ENCODE data around the gene SLC16A6.
"Not testable (repeated sequence)": the region's sequence is repeated elsewhere in the genome, so short reads cannot be mapped to it uniquely, and the experiment has no call there.

SLC16A6 gene, protein sequence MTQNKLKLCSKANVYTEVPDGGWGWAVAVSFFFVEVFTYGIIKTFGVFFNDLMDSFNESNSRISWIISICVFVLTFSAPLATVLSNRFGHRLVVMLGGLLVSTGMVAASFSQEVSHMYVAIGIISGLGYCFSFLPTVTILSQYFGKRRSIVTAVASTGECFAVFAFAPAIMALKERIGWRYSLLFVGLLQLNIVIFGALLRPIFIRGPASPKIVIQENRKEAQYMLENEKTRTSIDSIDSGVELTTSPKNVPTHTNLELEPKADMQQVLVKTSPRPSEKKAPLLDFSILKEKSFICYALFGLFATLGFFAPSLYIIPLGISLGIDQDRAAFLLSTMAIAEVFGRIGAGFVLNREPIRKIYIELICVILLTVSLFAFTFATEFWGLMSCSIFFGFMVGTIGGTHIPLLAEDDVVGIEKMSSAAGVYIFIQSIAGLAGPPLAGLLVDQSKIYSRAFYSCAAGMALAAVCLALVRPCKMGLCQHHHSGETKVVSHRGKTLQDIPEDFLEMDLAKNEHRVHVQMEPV

GRCh38 chr17:68290955-68291835 is at the start of gene SLC16A6, which contains the start of gene ARSG:
Gene SLC16A6 (minus strand): TSS chr17:68291127. CDS start chr17:68278320, 12,807 bp downstream.
Gene ARSG (plus strand): TSS chr17:68291495. CDS start chr17:68307494, 15,999 bp downstream.
- peak; percentile 78 for DNase-seq (ENCODE audit: low read depth)

- no peak for DNase-seq (ENCODE audit: low read depth)
Measured at GRCh38 chr17:68334393-68334792, 43.5 kb upstream of the SLC16A6 start.

DNA sequence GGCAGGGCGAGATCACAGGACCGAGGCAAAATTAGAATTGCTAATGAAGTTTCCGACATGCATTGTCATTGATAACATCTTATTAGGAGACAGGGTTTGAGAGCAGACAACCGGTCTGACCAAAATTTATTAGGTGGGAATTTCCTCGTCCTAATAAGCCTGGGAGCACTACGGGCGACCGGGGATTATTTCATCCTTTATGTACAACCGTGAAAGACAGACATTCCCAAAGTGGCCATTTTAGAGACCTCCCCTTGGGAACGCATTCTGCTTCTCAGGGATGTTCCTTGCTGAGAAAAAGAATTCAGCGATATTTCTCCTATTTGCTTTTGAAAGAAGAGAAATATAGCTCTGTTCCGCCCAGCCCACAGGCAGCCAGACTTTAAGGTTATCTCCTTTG is 41.0 kb upstream of the SLC16A6 start:
- not testable (repeated sequence) for DNase-seq (ENCODE audit: low read depth)

GRCh38 chr17:68329331-68329730 is 38.4 kb upstream of the SLC16A6 start:
- DNase-seq (ENCODE audit: low read depth), result no peak

GRCh38 chr17:68328676-68329075 is 37.7 kb upstream of the SLC16A6 start:
- peak; percentile 29 for DNase-seq (ENCODE audit: low read depth)

- no peak for DNase-seq (ENCODE audit: low read depth)
Measured at GRCh38 chr17:68327823-68328557, 37.1 kb upstream of the SLC16A6 start.

DNA sequence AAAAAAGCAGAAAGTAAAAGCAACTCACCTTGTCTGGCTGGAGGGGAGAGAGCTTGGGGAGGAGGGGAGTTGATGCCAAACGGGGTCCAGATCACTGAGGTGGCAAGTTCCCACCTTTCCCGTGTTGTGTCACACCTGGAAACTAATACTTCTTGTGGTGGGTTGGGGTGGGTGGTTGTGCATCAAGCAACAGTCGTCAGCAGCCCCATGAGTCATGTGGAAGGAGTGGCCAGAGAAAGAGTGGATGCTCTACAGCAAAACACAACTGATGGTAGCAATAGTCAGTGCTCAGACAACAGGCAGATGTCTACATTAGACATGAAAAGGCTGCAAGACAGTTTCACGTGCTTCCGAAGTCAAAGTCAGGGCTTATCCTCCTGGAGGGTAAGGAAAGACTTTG is 35.8 kb upstream of the SLC16A6 start:
- DNase-seq (ENCODE audit: low read depth), result peak; percentile 47

GRCh38 chr17:68325961-68326360 is 35.0 kb upstream of the SLC16A6 start:
- DNase-seq (ENCODE audit: low read depth), result no peak

DNA sequence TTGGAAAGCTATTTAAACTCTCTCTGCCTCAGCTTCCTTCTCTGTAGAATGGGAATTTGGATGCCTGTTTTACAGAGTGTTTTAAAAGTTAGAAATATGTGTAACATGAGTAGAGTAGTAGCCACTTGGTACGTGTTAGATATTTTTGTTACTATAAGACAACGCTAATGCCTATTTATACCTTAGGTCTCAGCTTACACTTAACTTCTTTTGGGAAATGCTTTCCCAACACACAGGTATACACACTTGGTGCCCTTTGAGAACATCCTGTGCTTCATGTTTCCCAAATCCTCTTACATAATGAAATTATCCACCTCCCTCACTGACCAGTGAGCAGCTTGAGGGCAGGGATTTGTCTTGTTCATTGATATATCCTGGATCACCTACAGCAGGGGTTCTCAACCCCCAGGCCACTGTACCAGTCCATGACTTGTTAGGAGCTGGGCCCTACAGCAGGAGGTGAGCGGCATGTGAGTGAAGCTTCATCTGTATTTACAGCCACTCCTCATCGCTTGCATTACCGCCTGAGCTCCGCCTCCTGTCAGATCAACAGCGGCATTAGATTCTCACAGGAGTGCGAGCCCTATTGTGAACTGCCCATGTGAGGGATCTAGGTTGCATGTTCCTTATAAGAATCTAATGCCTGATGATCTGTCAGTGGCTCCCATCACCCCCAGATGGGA is 33.9 kb upstream of the SLC16A6 start:
- no peak for DNase-seq (ENCODE audit: low read depth)

DNA sequence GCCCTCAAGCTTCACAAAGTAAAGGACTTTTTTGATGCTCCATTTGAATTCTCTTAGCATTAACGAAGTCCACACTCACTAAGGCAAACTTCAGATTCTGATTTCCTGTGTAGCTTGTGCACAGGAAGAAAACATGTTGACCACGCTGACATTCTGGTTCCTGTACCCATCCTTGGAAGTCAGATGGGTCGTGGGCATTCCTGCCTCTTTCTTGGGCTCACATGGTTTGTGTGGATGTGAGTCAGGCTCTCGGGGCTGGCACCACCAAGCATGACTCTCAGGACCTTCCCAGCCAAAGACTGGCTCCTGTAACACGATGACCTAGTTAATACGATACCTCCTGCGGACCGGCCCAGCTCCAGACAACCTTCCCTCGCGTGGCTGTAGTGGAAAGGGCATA is 33.2 kb upstream of the SLC16A6 start:
- DNase-seq (ENCODE audit: low read depth), result no peak

- DNase-seq (ENCODE audit: low read depth), result no peak
Measured at GRCh38 chr17:68322630-68323029, 31.7 kb upstream of the SLC16A6 start.

DNA sequence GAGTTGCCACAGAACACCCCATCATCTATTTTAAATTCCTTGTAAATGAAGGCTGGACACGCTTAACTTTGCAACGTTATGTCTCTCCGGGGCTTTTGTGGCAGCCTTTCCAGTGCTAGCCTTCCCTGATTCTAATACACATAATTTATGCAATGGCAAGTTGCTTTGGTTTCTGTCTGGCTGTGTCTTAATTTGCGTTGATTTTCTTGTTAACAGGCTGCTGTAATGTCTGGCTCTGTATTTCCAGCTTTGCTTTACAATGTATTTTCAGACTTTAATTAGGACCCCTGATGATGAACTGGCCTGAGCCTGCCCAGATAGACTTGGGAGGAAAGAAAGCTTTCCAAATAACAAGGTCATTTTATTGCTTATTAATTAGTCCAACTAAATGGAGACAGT is 30.6 kb upstream of the SLC16A6 start:
- no peak for DNase-seq (ENCODE audit: low read depth)

- DNase-seq (ENCODE audit: low read depth), result no peak
Measured at GRCh38 chr17:68320943-68321555, 30.1 kb upstream of the SLC16A6 start.

GRCh38 chr17:68320311-68320865 is 29.5 kb upstream of the SLC16A6 start:
- no peak for DNase-seq (ENCODE audit: low read depth)

GRCh38 chr17:68319410-68320162 is 28.7 kb upstream of the SLC16A6 start:
- DNase-seq (ENCODE audit: low read depth), result no peak

DNA sequence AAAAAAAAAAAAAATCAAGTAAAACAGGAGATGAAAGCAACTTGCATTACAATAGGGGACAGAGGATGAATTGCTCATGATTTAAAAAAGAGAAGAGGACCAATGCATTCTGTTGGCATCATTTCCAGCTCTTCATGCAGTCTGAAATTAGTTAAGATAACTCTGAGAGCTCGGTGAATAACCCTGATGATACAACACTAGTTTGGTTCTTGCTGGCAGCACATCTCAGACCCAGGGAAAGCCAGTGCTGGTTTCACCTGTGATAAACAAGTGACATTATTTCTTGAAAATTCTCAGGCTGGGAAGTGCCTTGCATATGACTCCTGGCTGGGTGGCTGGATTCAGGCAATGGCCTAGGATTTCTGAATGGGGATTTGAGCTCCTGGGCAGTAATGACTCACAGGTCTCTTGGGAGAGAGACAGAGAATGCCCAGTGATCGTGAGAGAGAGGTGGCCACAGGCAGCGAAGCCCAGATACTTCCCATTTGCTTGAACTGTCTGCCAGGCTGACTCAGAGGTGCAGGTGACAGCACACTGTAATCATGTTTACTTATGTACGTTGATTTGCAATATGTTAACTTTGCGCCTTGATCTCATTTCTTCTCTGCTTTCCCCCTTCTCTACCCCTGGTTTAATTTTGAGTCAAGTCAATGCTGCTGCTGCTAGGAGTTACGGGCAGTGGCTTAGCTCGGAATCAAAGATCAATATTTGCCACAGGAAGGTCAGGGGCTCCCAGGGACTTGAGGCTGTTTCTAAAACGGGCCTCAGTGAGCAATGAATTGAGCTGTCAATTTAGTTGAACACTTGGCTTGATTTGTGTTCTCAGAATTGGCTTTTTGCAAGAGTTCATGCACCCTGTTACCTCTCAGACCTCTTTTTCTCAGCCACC is 27.4 kb upstream of the SLC16A6 start:
- DNase-seq (ENCODE audit: low read depth), result peak; percentile 95

- no peak for DNase-seq (ENCODE audit: low read depth)
Measured at GRCh38 chr17:68317458-68317857, 26.5 kb upstream of the SLC16A6 start.

GRCh38 chr17:68315930-68316329 is 25.0 kb upstream of the SLC16A6 start:
- no peak for DNase-seq (ENCODE audit: low read depth)
